AG04450 (cell line): Measurements from ENCODE around the gene GTF2B. TPM values are rescaled to one million over a fixed set of nuclear protein-coding genes. Genes with fewer than 3 reads are reported as not detected.
"Not testable (repeated sequence)": the region's sequence is repeated elsewhere in the genome, so short reads cannot be mapped to it uniquely, and the experiment has no call there.

ENCODE experiments used
- CTCF ChIA-PET: fragments of 300-600, 350-600 bp; formaldehyde crosslinking; extraction: SDS; loops from one replicate; lab custom pipeline; 2022; ENCODE audit warnings: antibody characterized with exemption, inconsistent platforms; lab: Charles Lee
- POLR2A ChIA-PET: fragments of 350-600 bp; formaldehyde crosslinking; extraction: SDS; loops from one replicate; lab custom pipeline; 2021; ENCODE audit warnings: antibody characterized with exemption, inconsistent platforms; lab: Yijun Ruan, JAX
- DNase-seq: peaks from one replicate; pipeline ENCODE4 v3.0.0-alpha.2; 2011; ENCODE audit warnings: low read depth, low spot score
- H3K27ac ChIP-seq: one replicate; pipeline ENCODE4 v1.5.1; 2012; ENCODE audit warnings: low read depth, low read length, control low read depth
- H3K27me3 ChIP-seq: one replicate; pipeline ENCODE4 v1.6.0; 2012; ENCODE audit warnings: low read length; ENCODE audit not compliant: control insufficient read depth, insufficient read depth
- H3K4me3 ChIP-seq: 2 replicates; pipeline ENCODE4 v1.5.1; 2011; ENCODE audit warnings: mild to moderate bottlenecking, low read depth, low read length, control low read depth
- H3K9me3 ChIP-seq: 2 replicates; pipeline ENCODE4 v1.5.1; 2012; ENCODE audit warnings: low read length; ENCODE audit not compliant: control insufficient read depth, insufficient read depth
- CTCF ChIP-seq: IDR thresholded peaks from 2 replicates; pipeline ENCODE4 v1.5.1; 2011; ENCODE audit warnings: low read depth, low read length, control low read depth, inconsistent platforms
- polyA plus RNA-seq: library from polyadenylated mRNA; depleted of rRNA; stranded (reverse); fragments of >200 nt; gene quantifications from 2 replicates; pipeline ENCODE4 v1.2.3, GENCODE V29; 2011

The GTF2B gene
- polyA plus RNA-seq, 1 experiment = 51.7 TPM

DNA sequence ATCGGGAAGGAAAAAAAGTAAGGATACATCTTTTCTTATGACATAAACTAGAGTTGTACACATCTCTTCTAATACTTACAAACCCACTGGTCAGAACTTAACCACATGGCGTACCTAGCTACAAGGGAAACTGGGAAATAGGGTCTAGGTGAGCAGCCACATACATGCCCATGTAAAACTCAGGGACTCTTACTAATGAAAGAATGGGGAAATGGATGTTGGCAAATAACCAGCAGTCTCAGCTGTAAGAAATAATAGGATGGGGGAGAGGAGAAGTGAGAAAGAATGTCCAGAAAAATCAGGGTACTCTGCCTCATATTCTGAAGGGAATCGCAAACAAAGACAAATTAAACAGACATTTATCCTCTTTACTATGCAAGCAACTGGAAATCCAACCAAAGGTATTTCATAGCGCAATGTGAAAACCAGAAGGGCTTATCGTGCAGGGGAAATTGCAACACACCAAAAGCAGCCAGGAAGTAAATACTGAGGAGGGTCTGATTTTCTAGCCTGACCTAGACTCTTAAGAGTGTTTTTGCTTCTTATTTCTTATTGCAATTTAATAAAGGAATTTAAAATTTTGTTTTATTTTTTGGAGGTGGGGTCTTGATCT lies 17.5 kb downstream of the GTF2B start:
- DNase-seq = no peak
- no peak overlapping the region for H3K27ac ChIP-seq
- no peak for TF ChIP-seq CTCF
- ChIA-PET POLR2A (no interaction called here), CTCF (interaction anchor here (0.5 to 6.6 kb wide), 6 partner anchors 33 to 217 kb away, joined by 3 to 131 read pairs (median 4); no protein-coding TSS in a partner anchor)
- no peak overlapping the region for H3K4me3 ChIP-seq
- H3K27me3 ChIP-seq = no peaks in the 10 kb centered on the region
- no peaks in the 10 kb centered on the region for H3K9me3 ChIP-seq

DNA sequence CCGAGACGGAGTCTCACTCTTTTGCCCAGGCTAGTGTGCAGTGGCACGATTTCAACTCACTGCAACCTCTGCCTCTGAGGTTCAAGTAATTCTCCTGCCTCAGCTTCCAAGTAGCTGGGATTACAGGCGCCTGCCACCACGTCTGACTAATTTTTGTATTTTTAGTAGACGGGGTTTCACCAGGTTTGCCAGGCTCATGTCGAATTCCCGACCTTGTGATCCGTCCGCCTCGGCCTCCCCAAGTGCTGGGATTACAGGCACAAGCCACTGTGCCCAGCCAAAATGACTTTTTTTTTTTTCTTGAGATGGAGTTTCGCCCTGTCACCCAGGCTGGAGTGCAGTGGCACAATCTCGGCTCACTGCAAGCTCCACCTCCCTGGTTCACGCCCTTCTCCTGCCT lies 21.7 kb downstream of the GTF2B start:
- H3K27ac ChIP-seq, DNase-seq, H3K9me3 ChIP-seq, H3K27me3 ChIP-seq, H3K4me3 ChIP-seq, CTCF ChIA-PET, POLR2A ChIA-PET: not testable (repeated sequence)

- no peak for TF ChIP-seq CTCF
- Histone ChIP-seq H3K27ac (peak overlapping the region; percentile 3), H3K9me3 (no peaks in the 10 kb centered on the region), H3K27me3 (no peaks in the 10 kb centered on the region), H3K4me3 (no peak overlapping the region)
- peak; percentile 77 for DNase-seq
- ChIA-PET POLR2A (no interaction called here), CTCF (interaction anchor here (1.0 to 2.0 kb wide), 2 partner anchors 10 to 213 kb away, joined by 3 to 20 read pairs; no protein-coding TSS in a partner anchor)
Observed at GRCh38 chr1:88867743-88868521, 23.4 kb downstream of the GTF2B start.

DNA sequence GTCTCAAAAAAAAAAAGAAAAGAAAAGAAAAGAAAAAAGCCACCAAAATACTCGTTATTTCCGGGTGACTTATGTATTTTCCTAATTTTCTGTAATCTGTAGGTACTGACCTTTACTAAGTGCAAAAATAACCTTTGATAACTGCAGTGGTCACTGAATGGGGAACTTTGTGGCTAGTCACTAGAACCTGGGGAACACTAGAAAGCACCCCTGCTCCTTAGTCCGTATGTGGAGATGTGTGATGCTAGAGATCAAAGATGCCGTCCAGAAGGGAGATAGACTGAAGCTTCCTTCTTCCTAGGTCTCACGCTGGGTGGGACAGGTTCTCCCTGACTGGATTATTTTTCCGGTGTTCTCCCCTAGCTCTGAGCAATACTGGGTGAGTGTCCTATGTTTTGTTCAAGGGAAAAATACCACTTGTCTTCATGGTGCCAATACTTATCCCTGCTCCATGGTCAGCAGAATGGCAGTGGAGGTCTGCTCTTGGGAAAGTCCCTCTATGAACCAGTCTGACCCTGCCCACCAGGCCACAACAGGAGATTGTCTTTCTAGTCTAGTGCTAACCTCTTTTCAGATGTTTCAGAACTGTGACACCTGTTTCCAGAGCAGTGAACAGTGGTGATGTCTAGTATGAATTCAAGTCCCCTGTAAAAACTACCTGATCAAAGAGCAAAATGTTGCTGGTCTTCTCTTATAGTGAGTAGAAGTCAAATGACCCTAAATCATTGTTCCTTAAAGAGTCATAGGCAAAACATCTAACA lies 39.9 kb downstream of the GTF2B start:
- CTCF ChIA-PET = no interaction called here
- H3K27me3 ChIP-seq = no peaks in the 10 kb centered on the region
- no peak for TF ChIP-seq CTCF
- no peak for DNase-seq
- H3K4me3 ChIP-seq = no peak overlapping the region
- POLR2A ChIA-PET = interaction anchor here (0.6 kb wide), 1 partner anchor 21 kb away, joined by 4 read pairs; no protein-coding TSS in a partner anchor
- H3K9me3 ChIP-seq = no peaks in the 10 kb centered on the region
- no peak overlapping the region for H3K27ac ChIP-seq

GRCh38 chr1:88847643-88848042 lies 43.7 kb downstream of the GTF2B start:
- TF ChIP-seq CTCF = no peak
- POLR2A ChIA-PET = no interaction called here
- no peaks in the 10 kb centered on the region for H3K9me3 ChIP-seq
- CTCF ChIA-PET = no interaction called here
- no peak overlapping the region for H3K4me3 ChIP-seq
- DNase-seq = no peak
- no peaks in the 10 kb centered on the region for H3K27me3 ChIP-seq
- H3K27ac ChIP-seq = no peak overlapping the region
